Neural progenitor cell (in vitro differentiated cells): ENCODE data around the gene NEXN. TPM values are rescaled to one million over a fixed set of nuclear protein-coding genes. Genes with fewer than 3 reads are reported as not detected.

Experiments used
- DNase-seq: peaks from one replicate; pipeline ENCODE4 v3.0.0-alpha.2; 2016; ENCODE audit warnings: low spot score
- H2AFZ ChIP-seq: fragments of 200-600 bp; sonication (generic); replicated peaks from 2 replicates; pipeline ENCODE4 v1.6.1; 2016; ENCODE audit warnings: antibody characterized with exemption
- H3F3A ChIP-seq: fragments of 200-600 bp; sonication (generic); 2 replicates; pipeline ENCODE4 v1.6.1; 2016; ENCODE audit warnings: antibody characterized with exemption, low read depth
- H3K27ac ChIP-seq: fragments of 200-600 bp; sonication (generic); 2 replicates; pipeline ENCODE4 v1.5.1; 2016; ENCODE audit warnings: mild to moderate bottlenecking
- H3K27me3 ChIP-seq: fragments of 200-600 bp; sonication (generic); 2 replicates; pipeline ENCODE4 v1.6.1; 2016; ENCODE audit warnings: mild to moderate bottlenecking, moderate library complexity
- H3K36me3 ChIP-seq: fragments of 200-600 bp; sonication (generic); 2 replicates; pipeline ENCODE4 v1.5.1; 2016
- H3K4me1 ChIP-seq: fragments of 200-600 bp; sonication (generic); 2 replicates; pipeline ENCODE4 v1.6.1; 2016; ENCODE audit warnings: mixed run types
- H3K4me2 ChIP-seq: fragments of 200-600 bp; sonication (generic); 2 replicates; pipeline ENCODE4 v1.6.1; 2016
- H3K4me3 ChIP-seq: fragments of 200-600 bp; sonication (generic); 2 replicates; pipeline ENCODE4 v1.5.1; 2016
- H3K79me2 ChIP-seq: fragments of 200-600 bp; sonication (generic); 2 replicates; pipeline ENCODE4 v1.6.1; 2016; ENCODE audit warnings: low read depth
- H3K9ac ChIP-seq: fragments of 200-600 bp; sonication (generic); 2 replicates; pipeline ENCODE4 v1.6.1; 2016
- H3K9me3 ChIP-seq: fragments of 200-600 bp; sonication (generic); 2 replicates; pipeline ENCODE4 v1.5.1; 2016; ENCODE audit warnings: low read depth
- H4K20me1 ChIP-seq: fragments of 200-600 bp; sonication (generic); 2 replicates; pipeline ENCODE4 v1.6.1; 2016; ENCODE audit warnings: low read depth
- H3K27ac Mint-ChIP-seq: 3 replicates; pipeline ENCODE4 v1.8.0; 2021; ENCODE audit warnings: mixed read lengths
- H3K27me3 Mint-ChIP-seq: 2 replicates; pipeline ENCODE4 v1.8.0; 2022; ENCODE audit warnings: low read depth, mild to moderate bottlenecking, inconsistent platforms, moderate library complexity, mixed read lengths; ENCODE audit not compliant: insufficient read depth
- H3K36me3 Mint-ChIP-seq: 3 replicates; pipeline ENCODE4 v1.8.0; 2021; ENCODE audit warnings: mixed read lengths
- H3K4me1 Mint-ChIP-seq: 3 replicates; pipeline ENCODE4 v1.8.0; 2021; ENCODE audit warnings: mixed read lengths
- H3K4me3 Mint-ChIP-seq: 3 replicates; pipeline ENCODE4 v1.8.0; 2021; ENCODE audit warnings: mild to moderate bottlenecking, moderate library complexity, mixed read lengths
- H3K9me3 Mint-ChIP-seq: 3 replicates; pipeline ENCODE4 v1.8.0; 2020; ENCODE audit warnings: mixed read lengths
- CTCF ChIP-seq: fragments of 200-600 bp; sonication (generic); IDR thresholded peaks from 2 replicates; pipeline ENCODE4 v1.5.1; 2017; ENCODE audit warnings: antibody characterized with exemption, mild to moderate bottlenecking
- EZH2 ChIP-seq: fragments of 200-600 bp; sonication (generic); IDR thresholded peaks from 2 replicates; pipeline ENCODE4 v1.6.1; 2017; ENCODE audit warnings: antibody characterized with exemption, mild to moderate bottlenecking, moderate library complexity
- EZH2phosphoT487 ChIP-seq: fragments of 200-600 bp; sonication (generic); IDR thresholded peaks from 2 replicates; pipeline ENCODE4 v1.6.1; 2017; ENCODE audit warnings: antibody characterized with exemption
- total RNA-seq: library from RNA; depleted of rRNA; stranded (reverse); fragments of >200 nt; gene quantifications from 2 replicates; pipeline ENCODE4 v1.2.3, GENCODE V29; 2015; ENCODE audit warnings: low replicate concordance

The NEXN gene
- total RNA-seq, 1 donor from 2014 or later: 2.0 TPM

- H3F3A ChIP-seq: peaks cover 3% of the 10 kb centered on the region
- no peaks in the 10 kb centered on the region for H3K79me2 ChIP-seq
- H4K20me1 ChIP-seq: no peaks in the 10 kb centered on the region
- H3K27me3 ChIP-seq: no peaks in the 10 kb centered on the region
- no peaks in the 10 kb centered on the region for H3K9me3 ChIP-seq
- no peak overlapping the region for H2AFZ ChIP-seq
- Mint-ChIP-seq H3K4me3 (no peak overlapping the region), H3K36me3 (peaks cover 2% of the 10 kb centered on the region), H3K4me1 (no peaks in the 10 kb centered on the region), H3K9me3 (no peaks in the 10 kb centered on the region), H3K27me3 (peaks cover 3% of the 10 kb centered on the region), H3K27ac (no peak overlapping the region)
- no peak overlapping the region for H3K4me3 ChIP-seq
- H3K36me3 ChIP-seq: no peaks in the 10 kb centered on the region
- H3K4me2 ChIP-seq: no peak overlapping the region
- no peak overlapping the region for H3K27ac ChIP-seq
- no peak for TF ChIP-seq EZH2
- TF ChIP-seq EZH2phosphoT487: no peak
- no peak for TF ChIP-seq CTCF
- H3K9ac ChIP-seq: no peak overlapping the region
- no peaks in the 10 kb centered on the region for H3K4me1 ChIP-seq
- DNase-seq: no peak
These were observed 11.5 kb upstream of the NEXN start for GRCh38 chr1:77876884-77877283.

- no peaks in the 10 kb centered on the region for H3K9me3 ChIP-seq
- H3F3A ChIP-seq: peaks cover 3% of the 10 kb centered on the region
- no peak overlapping the region for H3K27ac ChIP-seq
- Mint-ChIP-seq H3K27me3 (peaks cover 5% of the 10 kb centered on the region), H3K4me3 (no peak overlapping the region), H3K4me1 (no peaks in the 10 kb centered on the region), H3K27ac (no peak overlapping the region), H3K36me3 (peaks cover 2% of the 10 kb centered on the region), H3K9me3 (no peaks in the 10 kb centered on the region)
- H3K4me1 ChIP-seq: no peaks in the 10 kb centered on the region
- H3K9ac ChIP-seq: no peak overlapping the region
- H3K27me3 ChIP-seq: no peaks in the 10 kb centered on the region
- no peak overlapping the region for H3K4me2 ChIP-seq
- no peak overlapping the region for H2AFZ ChIP-seq
- H3K4me3 ChIP-seq: no peak overlapping the region
- TF ChIP-seq EZH2phosphoT487: no peak
- no peak for TF ChIP-seq CTCF
- no peak for TF ChIP-seq EZH2
- DNase-seq: no peak
- no peaks in the 10 kb centered on the region for H4K20me1 ChIP-seq
- no peaks in the 10 kb centered on the region for H3K79me2 ChIP-seq
- H3K36me3 ChIP-seq: no peaks in the 10 kb centered on the region
These were observed 7.4 kb upstream of the NEXN start for GRCh38 chr1:77881061-77881460.

GRCh38 chr1:77882411-77882810, 6.0 kb upstream of the NEXN start:
- Histone ChIP-seq H3K79me2 (no peaks in the 10 kb centered on the region), H3K4me1 (no peaks in the 10 kb centered on the region), H3K27me3 (no peaks in the 10 kb centered on the region), H3K9ac (no peak overlapping the region), H3F3A (peaks cover 3% of the 10 kb centered on the region), H3K4me2 (no peak overlapping the region), H2AFZ (no peak overlapping the region), H3K4me3 (no peak overlapping the region), H3K36me3 (no peaks in the 10 kb centered on the region), H3K27ac (no peak overlapping the region), H4K20me1 (no peaks in the 10 kb centered on the region), H3K9me3 (no peaks in the 10 kb centered on the region)
- Mint-ChIP-seq H3K27ac (no peak overlapping the region), H3K9me3 (no peaks in the 10 kb centered on the region), H3K4me3 (no peak overlapping the region), H3K4me1 (no peaks in the 10 kb centered on the region), H3K36me3 (peaks cover 4% of the 10 kb centered on the region), H3K27me3 (peaks cover 5% of the 10 kb centered on the region)
- DNase-seq: no peak
- no peak for TF ChIP-seq EZH2
- no peak for TF ChIP-seq EZH2phosphoT487
- TF ChIP-seq CTCF: no peak
